ENCODE measurements around the gene SLC37A1. TPM values are rescaled to one million over a fixed set of nuclear protein-coding genes. Genes with fewer than 3 reads are reported as not detected.

Gene SLC37A1
- total RNA-seq, 1 experiment from 2014 or later: 4.9 TPM

DNA sequence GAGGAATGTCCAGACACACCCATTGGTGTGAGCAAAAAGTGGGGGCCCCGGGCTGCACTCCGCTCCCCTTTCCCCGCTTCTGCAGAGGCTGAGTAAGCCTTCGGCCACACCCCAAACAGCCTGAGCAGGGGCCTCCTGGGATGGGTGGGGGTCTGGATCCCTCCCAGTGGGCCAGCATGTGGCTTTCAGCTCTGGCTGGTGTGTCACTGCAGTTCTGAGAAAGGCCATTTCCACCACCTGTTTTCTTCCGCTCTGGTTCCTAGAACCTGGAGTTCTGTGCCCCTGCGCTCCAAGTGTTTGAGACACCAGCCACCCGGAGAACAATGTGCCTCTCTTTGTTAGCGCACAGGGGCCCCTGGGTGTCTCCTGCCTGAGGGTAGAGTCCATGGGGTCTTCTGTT is 30.9 kb downstream of the SLC37A1 start:
- Mint-ChIP-seq H3K4me3 (ENCODE audit: unreplicated experiment) (no peak overlapping the region), H3K27ac (ENCODE audit: low read depth, unreplicated experiment) (no peak overlapping the region), H3K36me3 (ENCODE audit: insufficient read depth, unreplicated experiment) (peaks cover 15% of the 10 kb centered on the region), H3K4me1 (ENCODE audit: insufficient read depth, unreplicated experiment) (no peaks in the 10 kb centered on the region), H3K27me3 (ENCODE audit: insufficient read depth, unreplicated experiment) (no peaks in the 10 kb centered on the region), H3K9me3 (ENCODE audit: unreplicated experiment) (no peaks in the 10 kb centered on the region)
- intact Hi-C loops (cut with micrococcal nuclease): no loop called here
- TF ChIP-seq CTCF (IDR thresholded peaks at IDR 0.05; ENCODE audit: unreplicated experiment): no peak
- DNase-seq (ENCODE audit: unreplicated experiment): no peak
- CTCF ChIA-PET: interaction anchor here (0.5 kb wide), 1 partner anchor 400 kb away, joined by 3 read pairs; no protein-coding TSS in a partner anchor
- BruUV-seq (replicated peaks): no TSS peak
- POLR2A ChIA-PET: interaction anchor here (0.8 kb wide), 1 partner anchor 8 kb away, joined by 4 read pairs; no protein-coding TSS in a partner anchor

GRCh38 chr21:42545317-42545716 is 31.7 kb downstream of the SLC37A1 start:
- POLR2A ChIA-PET: interaction anchor here (0.8 kb wide), 1 partner anchor 9 kb away, joined by 4 read pairs; no protein-coding TSS in a partner anchor
- DNase-seq (ENCODE audit: unreplicated experiment): no peak
- intact Hi-C loops (cut with micrococcal nuclease): no loop called here
- CTCF ChIA-PET: no interaction called here
- Mint-ChIP-seq H3K27ac (ENCODE audit: low read depth, unreplicated experiment) (no peak overlapping the region), H3K4me1 (ENCODE audit: insufficient read depth, unreplicated experiment) (no peaks in the 10 kb centered on the region), H3K27me3 (ENCODE audit: insufficient read depth, unreplicated experiment) (no peaks in the 10 kb centered on the region), H3K4me3 (ENCODE audit: unreplicated experiment) (no peak overlapping the region), H3K9me3 (ENCODE audit: unreplicated experiment) (no peaks in the 10 kb centered on the region), H3K36me3 (ENCODE audit: insufficient read depth, unreplicated experiment) (peaks cover 20% of the 10 kb centered on the region)
- BruUV-seq (replicated peaks): no TSS peak
- no peak for TF ChIP-seq CTCF (IDR thresholded peaks at IDR 0.05; ENCODE audit: unreplicated experiment)

DNA sequence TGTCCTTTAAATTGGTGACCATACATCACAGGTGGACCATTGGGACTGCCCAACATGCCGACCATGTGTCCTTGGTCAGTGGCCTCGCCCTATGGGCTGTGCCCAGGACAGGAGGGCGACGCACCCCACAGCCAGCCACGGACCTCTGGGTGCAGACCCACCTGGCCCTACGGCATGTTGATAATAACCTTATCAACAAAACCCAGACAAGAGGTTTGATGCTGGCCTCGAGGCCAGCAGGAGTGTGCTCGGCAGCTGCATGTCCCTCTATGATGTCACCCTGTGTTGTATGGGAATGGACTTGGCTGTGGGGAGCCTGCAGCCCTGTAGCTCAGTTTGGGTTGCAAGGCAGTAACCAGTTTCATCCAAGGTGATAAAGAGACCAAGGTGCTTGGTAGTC is 32.1 kb downstream of the SLC37A1 start:
- no peak for TF ChIP-seq CTCF (IDR thresholded peaks at IDR 0.05; ENCODE audit: unreplicated experiment)
- Mint-ChIP-seq H3K27ac (ENCODE audit: low read depth, unreplicated experiment) (no peak overlapping the region), H3K27me3 (ENCODE audit: insufficient read depth, unreplicated experiment) (no peaks in the 10 kb centered on the region), H3K4me1 (ENCODE audit: insufficient read depth, unreplicated experiment) (no peaks in the 10 kb centered on the region), H3K4me3 (ENCODE audit: unreplicated experiment) (no peak overlapping the region), H3K36me3 (ENCODE audit: insufficient read depth, unreplicated experiment) (peaks cover 20% of the 10 kb centered on the region), H3K9me3 (ENCODE audit: unreplicated experiment) (no peaks in the 10 kb centered on the region)
- intact Hi-C loops (cut with micrococcal nuclease): no loop called here
- ChIA-PET CTCF (no interaction called here), POLR2A (no interaction called here)
- no peak for DNase-seq (ENCODE audit: unreplicated experiment)
- no TSS peak for BruUV-seq (replicated peaks)

GRCh38 chr21:42546433-42546832 is 32.8 kb downstream of the SLC37A1 start:
- no peaks in the 10 kb centered on the region for H3K4me1 Mint-ChIP-seq (ENCODE audit: insufficient read depth, unreplicated experiment)
- no TSS peak for BruUV-seq (replicated peaks)
- H3K27me3 Mint-ChIP-seq (ENCODE audit: insufficient read depth, unreplicated experiment): no peaks in the 10 kb centered on the region
- DNase-seq (ENCODE audit: unreplicated experiment): no peak
- peaks cover 20% of the 10 kb centered on the region for H3K36me3 Mint-ChIP-seq (ENCODE audit: insufficient read depth, unreplicated experiment)
- no peaks in the 10 kb centered on the region for H3K9me3 Mint-ChIP-seq (ENCODE audit: unreplicated experiment)
- no peak for TF ChIP-seq CTCF (IDR thresholded peaks at IDR 0.05; ENCODE audit: unreplicated experiment)
- ChIA-PET POLR2A (no interaction called here), CTCF (no interaction called here)
- no peak overlapping the region for H3K4me3 Mint-ChIP-seq (ENCODE audit: unreplicated experiment)
- intact Hi-C loops (cut with micrococcal nuclease): no loop called here
- no peak overlapping the region for H3K27ac Mint-ChIP-seq (ENCODE audit: low read depth, unreplicated experiment)

Data from MCF 10A (cell line).